K562 (cell line): ENCODE data around the gene MIDN.

ENCODE experiments used
- HES1 ChIP-seq: fragments of 450-650 bp; IDR thresholded peaks from 2 replicates; pipeline ENCODE4 v1.6.1; 2016; ENCODE audit warnings: low read depth, mild to moderate bottlenecking, moderate library complexity
- TEAD2 ChIP-seq: fragments of 450-650 bp; IDR thresholded peaks from 2 replicates; pipeline ENCODE4 v1.6.1; 2016; ENCODE audit warnings: missing genetic modification characterization, control low read depth, missing compliant biosample characterization

GRCh38 chr19:1237754-1238368 is 10.5 kb upstream of the MIDN start, which contains the start of gene CBARP:
- no peak for TF ChIP-seq TEAD2 (tag)
- no peak for TF ChIP-seq HES1
